NT2/D1 (cell line): ENCODE measurements around the gene CLCN7.

Experiments
- SUZ12 ChIP-seq: IDR thresholded peaks from 2 replicates; pipeline ENCODE4 v1.6.1; 2011; ENCODE audit not compliant: insufficient read length, insufficient read depth; ENCODE audit errors: extremely low read depth
- YY1 ChIP-seq: IDR thresholded peaks from 2 replicates; pipeline ENCODE4 v1.6.1; 2011; ENCODE audit not compliant: insufficient read length, insufficient read depth
- ZNF274 ChIP-seq: IDR thresholded peaks from 2 replicates; pipeline ENCODE4 v1.6.1; 2011; ENCODE audit warnings: mild to moderate bottlenecking, low read depth, low read length

- TF ChIP-seq ZNF274 (no peak), YY1 (no peak), SUZ12 (no peak)
Measured at GRCh38 chr16:1424028-1424427, 50.8 kb downstream of the CLCN7 start.
